Endothelial cell of umbilical vein (primary cell): ENCODE results near the gene ZNF385B. TPM values are rescaled to one million over a fixed set of nuclear protein-coding genes. Genes with fewer than 3 reads are reported as not detected.

Source experiments
- BruUV-seq: library from RNA; stranded (reverse); fragments of 400-500 nt; replicated peaks from 2 replicates; lab custom pipeline; 2021; lab: Mats Ljungman, UMichigan
- CTCF ChIA-PET: fragments of 300-600, 350-600 bp; sonication (Branson Sonifier 250); formaldehyde crosslinking; loops from one replicate; lab custom pipeline; 2021; ENCODE audit warnings: antibody characterized with exemption, inconsistent platforms; lab: Charles Lee
- POLR2A ChIA-PET: fragments of 300-600, 350-600 bp; sonication (Branson Sonifier 250); formaldehyde crosslinking; loops from one replicate; lab custom pipeline; 2021; ENCODE audit warnings: antibody characterized with exemption, inconsistent platforms; lab: Charles Lee
- DNase-seq: peaks from one replicate; pipeline ENCODE4 v3.0.0-alpha.2; 2011; ENCODE audit warnings: low read depth, low spot score
- FAIRE-seq: peaks from 2 replicates; lab custom pipeline; 2011; peaks lifted over from hg19 to GRCh38; lab: Jason Lieb, UNC
- H2AFZ ChIP-seq: 2 replicates; pipeline ENCODE4 v1.6.0; 2012; ENCODE audit warnings: low read depth, low read length, control low read depth, inconsistent platforms
- H3K27ac ChIP-seq: 2 replicates; pipeline ENCODE4 v1.5.1; 2011; ENCODE audit warnings: low read depth, mild to moderate bottlenecking, control low read depth, low read length, moderate library complexity; ENCODE audit not compliant: insufficient read depth
- H3K27me3 ChIP-seq, 2 experiments: 2 replicates each; pipeline versions ENCODE4 v1.6.0 to v1.6.1; 2011; ENCODE audit warnings: low read length in 2 of 2, mixed read lengths in 1 of 2; ENCODE audit not compliant: control insufficient read depth in 2 of 2, insufficient read depth in 2 of 2
- H3K36me3 ChIP-seq, 2 experiments: 2 replicates in 1 of 2; 3 replicates in 1 of 2; pipeline ENCODE4 v1.5.1; 2011; ENCODE audit warnings: low read length in 2 of 2, mild to moderate bottlenecking in 1 of 2, moderate library complexity in 1 of 2; ENCODE audit not compliant: control insufficient read depth in 2 of 2, insufficient read depth in 2 of 2; ENCODE audit errors: extremely low read depth in 1 of 2
- H3K4me1 ChIP-seq: 3 replicates; pipeline ENCODE4 v1.5.1; 2011; ENCODE audit warnings: mild to moderate bottlenecking, low read length; ENCODE audit not compliant: control insufficient read depth, insufficient read depth; ENCODE audit errors: extremely low read depth
- H3K4me2 ChIP-seq: 2 replicates; pipeline ENCODE4 v1.6.1; 2011; ENCODE audit warnings: low read length, control low read depth, mixed read lengths; ENCODE audit not compliant: insufficient read depth
- H3K4me3 ChIP-seq, 3 experiments: fragments of 200-600 bp in 1 of 3; sonication (generic), shearing (Covaris generic) in 1 of 3; replicated peaks in 1 of 3; 2 replicates each; pipeline ENCODE4 v1.5.1; 2011 to 2016; ENCODE audit warnings: control low read depth in 3 of 3, low read length in 3 of 3, mild to moderate bottlenecking in 2 of 3, inconsistent platforms in 1 of 3, low read depth in 1 of 3, moderate library complexity in 1 of 3; ENCODE audit not compliant: insufficient read depth in 1 of 3
- H3K79me2 ChIP-seq: 2 replicates; pipeline ENCODE4 v1.6.0; 2012; ENCODE audit warnings: low read length, inconsistent platforms; ENCODE audit not compliant: control insufficient read depth, insufficient read depth
- H3K9ac ChIP-seq: replicated peaks from 2 replicates; pipeline ENCODE3; 2011; ENCODE audit warnings: low read length, control low read depth; ENCODE audit not compliant: insufficient read depth; ENCODE audit errors: extremely low read depth
- H3K9me1 ChIP-seq: replicated peaks from 3 replicates; pipeline ENCODE4 v1.6.0; 2011; ENCODE audit warnings: mild to moderate bottlenecking, low read length; ENCODE audit not compliant: control insufficient read depth, insufficient read depth; ENCODE audit errors: extremely low read depth
- H3K9me3 ChIP-seq: replicated peaks from 2 replicates; pipeline ENCODE4 v1.5.1; 2012; ENCODE audit warnings: low read length, inconsistent platforms; ENCODE audit not compliant: control insufficient read depth, insufficient read depth
- H4K20me1 ChIP-seq: replicated peaks from 2 replicates; pipeline ENCODE3; 2011; ENCODE audit warnings: mild to moderate bottlenecking, low read length; ENCODE audit not compliant: control insufficient read depth, insufficient read depth; ENCODE audit errors: extremely low read depth
- FOS ChIP-seq: IDR thresholded peaks from 2 replicates; pipeline ENCODE4 v1.6.1; 2011; ENCODE audit warnings: mild to moderate bottlenecking, low read length, moderate library complexity, borderline replicate concordance; ENCODE audit not compliant: insufficient read depth
- GATA2 ChIP-seq: IDR thresholded peaks from 2 replicates; pipeline ENCODE4 v1.7.0; 2011; ENCODE audit warnings: low read depth, mild to moderate bottlenecking, moderate library complexity, mixed read lengths, low read length; ENCODE audit not compliant: insufficient read length, insufficient read depth
- JUN ChIP-seq: IDR thresholded peaks from 2 replicates; pipeline ENCODE4 v1.6.1; 2011; ENCODE audit warnings: borderline replicate concordance, low read depth; ENCODE audit not compliant: insufficient read length, insufficient read depth
- MYC ChIP-seq: IDR thresholded peaks from one replicate; pipeline ENCODE4 v1.6.1; 2011; ENCODE audit warnings: mild to moderate bottlenecking, low read depth, low read length
- POLR2A ChIP-seq: IDR thresholded peaks from 2 replicates; pipeline ENCODE4 v1.6.1; 2012; ENCODE audit warnings: low read depth, mild to moderate bottlenecking, control low read depth, low read length
- POLR2AphosphoS5 ChIP-seq: IDR thresholded peaks from 2 replicates; pipeline ENCODE4 v1.6.1; 2012; ENCODE audit warnings: low read depth, mild to moderate bottlenecking, control low read depth, low read length, moderate library complexity; ENCODE audit not compliant: insufficient read depth
- dilution Hi-C: fragments of 300-500 bp; cut with MboI; formaldehyde crosslinking; loops from one replicate; pipeline ENCODE4 v1.15.0; 2019; ENCODE audit warnings: low sequenced_read_pairs; ENCODE audit not compliant: extremely low pct_ligation_motif_present
- intact Hi-C: fragments of 100-400 bp; cut with micrococcal nuclease; formaldehyde crosslinking; loops from one replicate; pipeline ENCODE4 v1.10.0; 2022
- polyA plus RNA-seq, 4 experiments: library from polyadenylated mRNA; depleted of rRNA in 3 of 4; stranded (reverse) in 3 of 4; unstranded in 1 of 4; fragments of >200 nt; gene quantifications; 2 replicates each; pipeline versions ENCODE4 v1.2.1 to v1.2.3, GENCODE V29; 2011 to 2012; ENCODE audit warnings: missing spikeins in 1 of 4
- total RNA-seq: library from RNA; stranded (reverse); gene quantifications from 2 replicates; pipeline ENCODE4 v1.2.3, GENCODE V29; 2021
- TF ChIP-seq, protein P1 (sequence below), 2 donors: IDR thresholded peaks; 1 replicate in 1 of 2; 2 replicates in 1 of 2; pipeline ENCODE4 v1.5.1; 2011; ENCODE audit warnings: low read length in 2 of 2, mild to moderate bottlenecking in 2 of 2, moderate library complexity in 2 of 2, control low read depth in 1 of 2, inconsistent platforms in 1 of 2, low read depth in 1 of 2; ENCODE audit not compliant: insufficient read depth in 1 of 2; ENCODE audit errors: extremely low read depth in 1 of 2
- TF ChIP-seq, protein P2 (sequence below): IDR thresholded peaks from 2 replicates; pipeline ENCODE4 v1.6.1; 2011; ENCODE audit not compliant: insufficient read depth, insufficient read length

The ZNF385B gene
- total and polyA plus RNA-seq, 2 donors (not counting 3 experiments of a cell fraction or from before 2014, with no cell fraction given): not detected

DNA sequence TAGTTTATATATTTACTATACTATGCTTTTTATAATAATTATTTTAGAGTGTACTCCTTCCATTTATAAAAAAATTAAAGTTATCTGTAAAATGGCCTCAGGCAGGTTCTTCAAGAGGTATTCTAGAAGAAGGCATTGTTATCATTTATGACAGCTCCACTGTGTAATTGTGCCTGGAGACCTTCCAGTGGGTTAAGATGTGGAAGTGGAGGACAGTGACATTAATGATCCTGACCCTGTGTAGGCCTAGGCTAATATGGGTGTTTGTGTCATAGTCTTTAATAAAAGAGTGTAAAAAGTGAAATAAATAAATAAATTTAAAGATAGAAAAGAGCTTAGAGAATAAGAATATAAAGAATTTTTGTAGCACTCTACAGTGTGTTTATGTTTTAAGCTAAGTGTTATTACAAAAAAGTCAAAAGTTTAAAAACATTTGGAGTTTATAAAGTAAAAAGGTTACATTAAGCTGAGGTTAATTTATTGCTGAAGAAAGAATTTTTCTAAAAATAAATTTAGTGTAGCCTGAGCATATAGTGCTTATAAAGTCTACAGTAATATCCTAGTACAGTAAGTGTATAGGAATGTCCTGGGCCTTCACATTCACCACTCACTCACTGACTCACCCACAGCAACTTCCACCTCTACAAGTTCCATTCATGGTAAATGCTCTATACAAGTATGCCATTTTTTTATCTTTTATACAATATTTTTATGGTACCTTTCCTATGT lies 406.8 kb downstream of the ZNF385B start:
- Histone ChIP-seq H3K4me1 (peaks cover 9% of the 10 kb centered on the region), H3K9me3 (peaks cover 2% of the 10 kb centered on the region), H4K20me1 (no peaks in the 10 kb centered on the region), H3K79me2 (no peaks in the 10 kb centered on the region), H3K27me3 (no peaks in the 10 kb centered on the region), H3K9me1 (no peaks in the 10 kb centered on the region), H3K36me3 (no peaks in the 10 kb centered on the region), H3K4me2 (no peak overlapping the region), H3K9ac (no peak overlapping the region), H2AFZ (no peak overlapping the region), H3K27ac (peak overlapping the region; percentile 60), H3K4me3 (no peak overlapping the region)
- dilution Hi-C loops (no loop called here), intact Hi-C loops (no loop called here)
- FAIRE-seq (peak; percentile 85), DNase-seq (peak; percentile 72)
- BruUV-seq: TSS peak; percentile 50
- ChIA-PET CTCF (interaction anchor here (1.0 to 3.8 kb wide), 6 partner anchors 10 to 44 kb away, joined by 3 to 19 read pairs (median 6); no protein-coding TSS in a partner anchor), POLR2A (interaction anchor here (0.6 kb wide), 1 partner anchor 1943 kb away, joined by 3 read pairs; no protein-coding TSS in a partner anchor)
- TF ChIP-seq POLR2A: no peak
- peak; percentile 20 for TF ChIP-seq POLR2AphosphoS5
- no peak for TF ChIP-seq MYC
- TF ChIP-seq, protein P1, sequence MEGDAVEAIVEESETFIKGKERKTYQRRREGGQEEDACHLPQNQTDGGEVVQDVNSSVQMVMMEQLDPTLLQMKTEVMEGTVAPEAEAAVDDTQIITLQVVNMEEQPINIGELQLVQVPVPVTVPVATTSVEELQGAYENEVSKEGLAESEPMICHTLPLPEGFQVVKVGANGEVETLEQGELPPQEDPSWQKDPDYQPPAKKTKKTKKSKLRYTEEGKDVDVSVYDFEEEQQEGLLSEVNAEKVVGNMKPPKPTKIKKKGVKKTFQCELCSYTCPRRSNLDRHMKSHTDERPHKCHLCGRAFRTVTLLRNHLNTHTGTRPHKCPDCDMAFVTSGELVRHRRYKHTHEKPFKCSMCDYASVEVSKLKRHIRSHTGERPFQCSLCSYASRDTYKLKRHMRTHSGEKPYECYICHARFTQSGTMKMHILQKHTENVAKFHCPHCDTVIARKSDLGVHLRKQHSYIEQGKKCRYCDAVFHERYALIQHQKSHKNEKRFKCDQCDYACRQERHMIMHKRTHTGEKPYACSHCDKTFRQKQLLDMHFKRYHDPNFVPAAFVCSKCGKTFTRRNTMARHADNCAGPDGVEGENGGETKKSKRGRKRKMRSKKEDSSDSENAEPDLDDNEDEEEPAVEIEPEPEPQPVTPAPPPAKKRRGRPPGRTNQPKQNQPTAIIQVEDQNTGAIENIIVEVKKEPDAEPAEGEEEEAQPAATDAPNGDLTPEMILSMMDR (IDR thresholded peaks at IDR 0.05; ENCODE audit: extremely low read depth in 1 of 2, insufficient read depth in 1 of 2, low read depth in 1 of 2, low read length in 2 of 2): no peak
- TF ChIP-seq, protein P2, sequence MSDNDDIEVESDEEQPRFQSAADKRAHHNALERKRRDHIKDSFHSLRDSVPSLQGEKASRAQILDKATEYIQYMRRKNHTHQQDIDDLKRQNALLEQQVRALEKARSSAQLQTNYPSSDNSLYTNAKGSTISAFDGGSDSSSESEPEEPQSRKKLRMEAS: no peak
- peak; percentile 94 for TF ChIP-seq FOS
- TF ChIP-seq GATA2: no peak
- TF ChIP-seq JUN: peak; percentile 58
